ENCODE measurements around the gene CTNND1. TPM values are rescaled to one million over a fixed set of nuclear protein-coding genes. Genes with fewer than 3 reads are reported as not detected.

CTNND1 gene
- total and polyA plus RNA-seq, 9 of the 15 experiments (the other 6 are each of a cell fraction or from before 2014, with no cell fraction given) = 11.1 to 74.0 (median 43.3) TPM

DNA sequence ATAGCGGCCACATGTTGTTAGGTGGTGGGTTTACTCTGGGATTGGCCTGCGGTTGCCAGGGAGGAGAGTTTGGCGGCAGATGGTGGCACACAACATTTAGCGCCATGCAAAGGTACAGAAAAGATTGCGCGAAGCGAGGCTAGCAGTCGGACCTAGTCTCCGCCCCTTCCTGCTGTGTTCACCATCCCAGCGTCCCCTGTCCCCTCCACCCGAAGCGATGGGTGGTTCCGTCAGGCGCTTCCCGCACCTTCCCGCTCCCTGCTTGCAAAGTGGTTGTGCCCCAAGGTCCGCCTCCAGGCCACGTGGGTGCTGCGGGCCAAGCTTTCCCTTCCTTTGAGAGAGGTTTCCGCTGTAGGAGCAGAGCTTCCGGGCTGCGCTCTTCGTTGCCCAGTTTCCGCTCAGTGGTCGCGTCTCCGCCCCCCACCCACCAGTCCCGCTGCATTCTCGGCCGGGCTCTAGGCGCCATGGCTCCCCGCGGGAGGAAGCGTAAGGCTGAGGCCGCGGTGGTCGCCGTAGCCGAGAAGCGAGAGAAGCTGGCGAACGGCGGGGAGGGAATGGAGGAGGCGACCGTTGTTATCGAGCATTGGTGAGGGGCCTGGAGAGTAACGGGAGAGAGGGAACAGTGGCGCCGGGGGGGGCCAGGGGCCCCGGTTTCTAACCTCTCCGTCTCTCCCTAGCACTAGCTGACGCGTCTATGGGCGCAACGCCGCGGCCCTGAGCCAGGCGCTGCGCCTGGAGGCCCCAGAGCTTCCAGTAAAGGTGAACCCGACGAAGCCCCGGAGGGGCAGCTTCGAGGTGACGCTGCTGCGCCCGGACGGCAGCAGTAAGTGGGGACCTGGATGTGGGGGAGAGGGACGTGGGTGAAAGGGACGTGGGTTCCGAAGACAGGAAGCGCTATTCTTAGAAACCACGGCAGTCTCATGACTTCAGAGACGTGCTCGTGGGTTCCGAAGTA lies 20.2 kb upstream of the CTNND1 start, which contains the start of gene SELENOH (continued):
- TF ChIP-seq HDAC3 (IDR thresholded peaks at IDR 0.05; ENCODE audit: borderline replicate concordance, partially characterized antibody) = peak; percentile 37
- TF ChIP-seq ZNF583 (CRISPR knock-in tag; IDR thresholded peaks at IDR 0.05) = 0 out of 2 replicates have a peak, but pooled peaks have one; percentile 35
- no peak for TF ChIP-seq ZBTB8A (IDR thresholded peaks at IDR 0.05; ENCODE audit: partially characterized antibody)
- TF ChIP-seq ZNF175 (CRISPR knock-in tag; IDR thresholded peaks at IDR 0.05; ENCODE audit: low read depth) = peak; percentile 72; the same call in 1 of the 2 replicates
- TF ChIP-seq, protein P1, sequence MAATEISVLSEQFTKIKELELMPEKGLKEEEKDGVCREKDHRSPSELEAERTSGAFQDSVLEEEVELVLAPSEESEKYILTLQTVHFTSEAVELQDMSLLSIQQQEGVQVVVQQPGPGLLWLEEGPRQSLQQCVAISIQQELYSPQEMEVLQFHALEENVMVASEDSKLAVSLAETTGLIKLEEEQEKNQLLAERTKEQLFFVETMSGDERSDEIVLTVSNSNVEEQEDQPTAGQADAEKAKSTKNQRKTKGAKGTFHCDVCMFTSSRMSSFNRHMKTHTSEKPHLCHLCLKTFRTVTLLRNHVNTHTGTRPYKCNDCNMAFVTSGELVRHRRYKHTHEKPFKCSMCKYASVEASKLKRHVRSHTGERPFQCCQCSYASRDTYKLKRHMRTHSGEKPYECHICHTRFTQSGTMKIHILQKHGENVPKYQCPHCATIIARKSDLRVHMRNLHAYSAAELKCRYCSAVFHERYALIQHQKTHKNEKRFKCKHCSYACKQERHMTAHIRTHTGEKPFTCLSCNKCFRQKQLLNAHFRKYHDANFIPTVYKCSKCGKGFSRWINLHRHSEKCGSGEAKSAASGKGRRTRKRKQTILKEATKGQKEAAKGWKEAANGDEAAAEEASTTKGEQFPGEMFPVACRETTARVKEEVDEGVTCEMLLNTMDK (IDR thresholded peaks at IDR 0.05; ENCODE audit: borderline replicate concordance, insufficient read depth, low read depth, low read length, poor library complexity, severe bottlenecking) = no peak
- TF ChIP-seq EHMT2 (IDR thresholded peaks at IDR 0.05) = no peak
- TF ChIP-seq, protein P2, sequence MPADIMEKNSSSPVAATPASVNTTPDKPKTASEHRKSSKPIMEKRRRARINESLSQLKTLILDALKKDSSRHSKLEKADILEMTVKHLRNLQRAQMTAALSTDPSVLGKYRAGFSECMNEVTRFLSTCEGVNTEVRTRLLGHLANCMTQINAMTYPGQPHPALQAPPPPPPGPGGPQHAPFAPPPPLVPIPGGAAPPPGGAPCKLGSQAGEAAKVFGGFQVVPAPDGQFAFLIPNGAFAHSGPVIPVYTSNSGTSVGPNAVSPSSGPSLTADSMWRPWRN (IDR thresholded peaks at IDR 0.05; ENCODE audit: low read depth) = no peak
- TF ChIP-seq TRIM24 (IDR thresholded peaks at IDR 0.05) = peak in 1 of 2 experiments; percentile 99; a peak in 3 of 4 replicates
- TF ChIP-seq PCBP1 (IDR thresholded peaks at IDR 0.05; ENCODE audit: low read depth, low read length, poor library complexity, severe bottlenecking) = no peak
- TF ChIP-seq, protein P3, sequence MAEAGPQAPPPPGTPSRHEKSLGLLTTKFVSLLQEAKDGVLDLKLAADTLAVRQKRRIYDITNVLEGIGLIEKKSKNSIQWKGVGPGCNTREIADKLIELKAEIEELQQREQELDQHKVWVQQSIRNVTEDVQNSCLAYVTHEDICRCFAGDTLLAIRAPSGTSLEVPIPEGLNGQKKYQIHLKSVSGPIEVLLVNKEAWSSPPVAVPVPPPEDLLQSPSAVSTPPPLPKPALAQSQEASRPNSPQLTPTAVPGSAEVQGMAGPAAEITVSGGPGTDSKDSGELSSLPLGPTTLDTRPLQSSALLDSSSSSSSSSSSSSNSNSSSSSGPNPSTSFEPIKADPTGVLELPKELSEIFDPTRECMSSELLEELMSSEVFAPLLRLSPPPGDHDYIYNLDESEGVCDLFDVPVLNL (CRISPR knock-in tag; IDR thresholded peaks at IDR 0.05; ENCODE audit: low read depth) = peak; percentile 89; the same call in 1 of the 2 replicates
- TF ChIP-seq SIN3B (IDR thresholded peaks at IDR 0.05; ENCODE audit: low read depth) = peak; percentile 90
- peak; percentile 46; the same call in 1 of the 2 replicates for TF ChIP-seq CHD2 (IDR thresholded peaks at IDR 0.05; ENCODE audit: low read depth, low read length)
- peak in 1 of 2 experiments; percentile 72; a peak in 1 of 4 replicates for TF ChIP-seq FOXA3 (CRISPR knock-in tag; conservative IDR thresholded peaks at IDR 0.05 in 1 of 2, IDR thresholded peaks at IDR 0.05 in 1 of 2)
- no peak for TF ChIP-seq TCFL5 (CRISPR knock-in tag; conservative IDR thresholded peaks at IDR 0.05)
- no peak for TF ChIP-seq KAT2B (IDR thresholded peaks at IDR 0.05; ENCODE audit: low read depth, low read length)
- TF ChIP-seq, protein P4, sequence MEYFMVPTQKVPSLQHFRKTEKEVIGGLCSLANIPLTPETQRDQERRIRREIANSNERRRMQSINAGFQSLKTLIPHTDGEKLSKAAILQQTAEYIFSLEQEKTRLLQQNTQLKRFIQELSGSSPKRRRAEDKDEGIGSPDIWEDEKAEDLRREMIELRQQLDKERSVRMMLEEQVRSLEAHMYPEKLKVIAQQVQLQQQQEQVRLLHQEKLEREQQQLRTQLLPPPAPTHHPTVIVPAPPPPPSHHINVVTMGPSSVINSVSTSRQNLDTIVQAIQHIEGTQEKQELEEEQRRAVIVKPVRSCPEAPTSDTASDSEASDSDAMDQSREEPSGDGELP (CRISPR knock-in tag; IDR thresholded peaks at IDR 0.05; ENCODE audit: borderline replicate concordance) = peak; percentile 91
- peak; percentile 86 for TF ChIP-seq TCF7L2 (IDR thresholded peaks at IDR 0.05; ENCODE audit: low read depth, low read length)
- TF ChIP-seq XRCC5 (IDR thresholded peaks at IDR 0.05; ENCODE audit: low read depth, low read length) = peak; percentile 99
- no peak for TF ChIP-seq ZNF184 (CRISPR knock-in tag; IDR thresholded peaks at IDR 0.05)

Measured in K562 (cell line).